Ishikawa (cell line): ENCODE measurements around the gene NCAPH2.

Source experiments
- CEBPB ChIP-seq: IDR thresholded peaks from 2 replicates; pipeline ENCODE4 v1.6.1; 2012
- CREB1 ChIP-seq: IDR thresholded peaks from 2 replicates; pipeline ENCODE4 v1.6.1; 2012; ENCODE audit warnings: low read depth
- EGR1 ChIP-seq: IDR thresholded peaks from 2 replicates; pipeline ENCODE4 v1.6.1; 2012
- EP300 ChIP-seq: IDR thresholded peaks from 2 replicates; pipeline ENCODE4 v1.6.1; 2012; ENCODE audit warnings: borderline replicate concordance
- FOXM1 ChIP-seq: IDR thresholded peaks from 2 replicates; pipeline ENCODE4 v1.6.1; 2012; ENCODE audit warnings: low read depth, borderline replicate concordance
- MAX ChIP-seq: IDR thresholded peaks from 2 replicates; pipeline ENCODE4 v1.6.1; 2012
- NFIC ChIP-seq: IDR thresholded peaks from 2 replicates; pipeline ENCODE4 v1.6.1; 2012
- RAD21 ChIP-seq: IDR thresholded peaks from 2 replicates; pipeline ENCODE4 v1.6.1; 2012; ENCODE audit warnings: low read depth
- REST ChIP-seq: IDR thresholded peaks from 2 replicates; pipeline ENCODE4 v1.6.1; 2012; ENCODE audit warnings: low read depth, mild to moderate bottlenecking
- TAF1 ChIP-seq: IDR thresholded peaks from 2 replicates; pipeline ENCODE4 v1.6.1; 2012; ENCODE audit warnings: low read depth, mild to moderate bottlenecking
- TCF12 ChIP-seq: IDR thresholded peaks from 2 replicates; pipeline ENCODE4 v1.6.1; 2012; ENCODE audit warnings: low read depth
- TEAD4 ChIP-seq: IDR thresholded peaks from 2 replicates; pipeline ENCODE4 v1.6.1; 2012
- USF1 ChIP-seq: IDR thresholded peaks from 2 replicates; pipeline ENCODE4 v1.6.1; 2012
- YY1 ChIP-seq: IDR thresholded peaks from 2 replicates; pipeline ENCODE4 v1.6.1; 2012; ENCODE audit warnings: low read depth
- ZBTB7A ChIP-seq: IDR thresholded peaks from 2 replicates; pipeline ENCODE4 v1.6.1; 2012; ENCODE audit warnings: low read depth

NCAPH2 gene

GRCh38 chr22:50528682-50529415 lies 20.8 kb downstream of the NCAPH2 start:
- peak; percentile 93 for TF ChIP-seq MAX
- no peak for TF ChIP-seq FOXM1
- no peak; the same call in 1 of the 2 replicates for TF ChIP-seq TEAD4
- no peak for TF ChIP-seq YY1

- TF ChIP-seq TAF1 = no peak
- no peak for TF ChIP-seq ZBTB7A
- no peak for TF ChIP-seq NFIC
- no peak for TF ChIP-seq YY1
- TF ChIP-seq FOXM1 = no peak
- TF ChIP-seq CREB1 = no peak
- no peak for TF ChIP-seq USF1
- TF ChIP-seq EGR1 = no peak
- TF ChIP-seq CEBPB = no peak
- no peak for TF ChIP-seq EP300
- no peak for TF ChIP-seq RAD21
- TF ChIP-seq MAX = no peak
- no peak for TF ChIP-seq REST
- TF ChIP-seq TEAD4 = no peak
- no peak for TF ChIP-seq TCF12
Observed at GRCh38 chr22:50529416-50529896, 21.4 kb downstream of the NCAPH2 start.

- TF ChIP-seq TAF1 (0 out of 2 replicates have a peak, but pooled peaks have one; percentile 35), YY1 (peak; percentile 57; the same call in 1 of the 2 replicates), USF1 (peak; percentile 25; the same call in 1 of the 2 replicates), CREB1 (no peak), REST (no peak), MAX (peak; percentile 96), NFIC (peak; percentile 25; the same call in 1 of the 2 replicates), ZBTB7A (no peak), RAD21 (no peak), EP300 (no peak), CEBPB (no peak), TCF12 (peak; percentile 38; the same call in 1 of the 2 replicates), TEAD4 (peak; percentile 21; the same call in 1 of the 2 replicates), EGR1 (no peak), FOXM1 (no peak)
Observed at GRCh38 chr22:50529897-50530579, 22.0 kb downstream of the NCAPH2 start, which contains the start of gene TYMP. Gene TYMP (minus strand): TSS chr22:50530012. CDS start chr22:50529709, 303 bp downstream.

GRCh38 chr22:50530580-50530876 lies 22.5 kb downstream of the NCAPH2 start:
- TF ChIP-seq ZBTB7A = peak; percentile 88
- TF ChIP-seq EP300 = no peak

- TF ChIP-seq TCF12 (no peak), EP300 (no peak), ZBTB7A (0 out of 2 replicates have a peak, but pooled peaks have one; percentile 14), USF1 (no peak)
Observed at GRCh38 chr22:50530877-50531545, 23.0 kb downstream of the NCAPH2 start.
